Panc1 (cell line): Measurements from ENCODE around the gene THSD7A. TPM values are rescaled to one million over a fixed set of nuclear protein-coding genes. Genes with fewer than 3 reads are reported as not detected.

ENCODE experiments used
- ATAC-seq: fragments of 200-7000 bp; cut with Tn5 transposase; 2 replicates; pipeline ENCODE4 v1.9.1; 2020; ENCODE audit warnings: mild to moderate bottlenecking, moderate library complexity
- BruUV-seq: library from RNA; stranded (reverse); fragments of 400-500 nt; replicated peaks from 2 replicates; lab custom pipeline; 2021; lab: Mats Ljungman, UMichigan
- CTCF ChIA-PET: fragments of 300-600 bp; sonication (Branson Sonifier 250); formaldehyde crosslinking; loops from one replicate; lab custom pipeline; 2022; ENCODE audit warnings: antibody characterized with exemption; lab: Charles Lee
- POLR2A ChIA-PET: fragments of 300-600 bp; sonication (Branson Sonifier 250); formaldehyde crosslinking; loops from one replicate; lab custom pipeline; 2022; ENCODE audit warnings: antibody characterized with exemption; lab: Charles Lee
- DNase-seq: peaks from one replicate; pipeline ENCODE4 v3.0.0-alpha.2; 2010; ENCODE audit warnings: low read depth, low spot score
- H3K27ac ChIP-seq: 2 replicates; pipeline ENCODE4 v1.5.1; 2011; ENCODE audit warnings: mild to moderate bottlenecking, low read length, inconsistent platforms
- H3K27me3 ChIP-seq: fragments of 200-500 bp; sonication (Bioruptor generic); 2 replicates; pipeline ENCODE4 v1.6.0; 2014; ENCODE audit warnings: low read length, inconsistent platforms; ENCODE audit not compliant: control insufficient read depth, insufficient read depth
- H3K36me3 ChIP-seq: fragments of 200-500 bp; sonication (Bioruptor generic); 2 replicates; pipeline ENCODE4 v1.5.1; 2014; ENCODE audit warnings: inconsistent platforms, mild to moderate bottlenecking, low read length, moderate library complexity; ENCODE audit not compliant: control insufficient read depth, insufficient read depth
- H3K4me1 ChIP-seq: 2 replicates; pipeline ENCODE4 v1.5.1; 2011; ENCODE audit warnings: inconsistent platforms, mild to moderate bottlenecking, low read length, moderate library complexity; ENCODE audit not compliant: control insufficient read depth, insufficient read depth
- H3K4me3 ChIP-seq, 2 experiments: 2 replicates each; pipeline ENCODE4 v1.5.1; 2011 to 2012; ENCODE audit warnings: low read depth in 2 of 2, low read length in 2 of 2, mild to moderate bottlenecking in 2 of 2, inconsistent platforms in 1 of 2, moderate library complexity in 1 of 2
- H3K9me3 ChIP-seq: fragments of 200-500 bp; sonication (Bioruptor generic); 2 replicates; pipeline ENCODE4 v1.5.1; 2014; ENCODE audit warnings: low read depth, mild to moderate bottlenecking, inconsistent platforms, low read length, moderate library complexity; ENCODE audit not compliant: control insufficient read depth, insufficient read depth
- POLR2AphosphoS5 ChIP-seq: IDR thresholded peaks from 2 replicates; pipeline ENCODE4 v1.6.1; 2012; ENCODE audit warnings: mild to moderate bottlenecking, low read depth, low read length, moderate library complexity
- SIN3A ChIP-seq: IDR thresholded peaks from 2 replicates; pipeline ENCODE4 v1.6.1; 2012; ENCODE audit warnings: low read depth, mild to moderate bottlenecking, low read length, moderate library complexity, borderline replicate concordance; ENCODE audit not compliant: insufficient read depth
- TCF7L2 ChIP-seq: IDR thresholded peaks from 2 replicates; pipeline ENCODE4 v1.6.1; 2011; ENCODE audit warnings: mild to moderate bottlenecking, low read depth, low read length, inconsistent platforms
- in situ Hi-C: cut with HindIII; loops from 2 replicates; pipeline ENCODE4 v1.10.0; 2016; ENCODE audit warnings: low sequenced_read_pairs, low pct_unique_long_range_greater_than_20kb
- intact Hi-C: fragments of 100-400 bp; cut with micrococcal nuclease; formaldehyde crosslinking; loops from one replicate; pipeline ENCODE4 v1.10.0; 2022; ENCODE audit not compliant: unreplicated experiment
- total RNA-seq: library from RNA; stranded (reverse); gene quantifications from one replicate; pipeline ENCODE4 v1.2.1, GENCODE V29; 2021; ENCODE audit not compliant: unreplicated experiment
- TF ChIP-seq, protein P1 (sequence below), 2 experiments: IDR thresholded peaks; 2 replicates each; pipeline ENCODE4 v1.6.1; 2011 to 2012; ENCODE audit warnings: low read depth in 2 of 2, control low read depth in 1 of 2, low read length in 1 of 2, mild to moderate bottlenecking in 1 of 2, moderate library complexity in 1 of 2; ENCODE audit not compliant: insufficient read depth in 1 of 2
- TF ChIP-seq, protein P2 (sequence below): fragments of 450-650 bp; IDR thresholded peaks from 2 replicates; pipeline ENCODE4 v1.5.1; 2017; ENCODE audit warnings: mild to moderate bottlenecking

THSD7A gene
- total RNA-seq, 1 experiment from 2014 or later: 38.6 TPM

DNA sequence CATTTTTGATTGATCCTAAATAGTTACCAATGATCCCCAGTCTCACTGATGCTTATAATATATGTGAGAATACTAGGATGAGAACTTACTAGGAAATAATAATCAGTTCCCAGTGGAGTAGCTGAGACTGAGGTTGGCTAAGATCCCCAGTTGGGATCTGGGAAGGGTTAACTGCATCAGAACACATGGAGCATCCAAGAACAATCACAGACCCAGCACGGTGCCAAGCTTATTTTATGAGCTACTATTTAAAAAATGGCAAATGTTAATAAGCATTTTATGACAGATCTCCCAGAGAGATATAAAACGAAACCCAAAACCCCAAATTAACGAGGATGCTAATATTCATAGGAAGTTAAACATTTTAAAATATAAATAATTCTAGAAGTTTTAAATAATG is 379.5 kb downstream of the THSD7A start:
- Histone ChIP-seq H3K4me1 (no peaks in the 10 kb centered on the region), H3K9me3 (no peaks in the 10 kb centered on the region), H3K27me3 (no peaks in the 10 kb centered on the region), H3K27ac (no peak overlapping the region), H3K4me3 (no peak overlapping the region), H3K36me3 (no peaks in the 10 kb centered on the region)
- no peak for ATAC-seq
- intact Hi-C loops (no loop called here), in situ Hi-C loops (no loop called here)
- TF ChIP-seq, protein P1, sequence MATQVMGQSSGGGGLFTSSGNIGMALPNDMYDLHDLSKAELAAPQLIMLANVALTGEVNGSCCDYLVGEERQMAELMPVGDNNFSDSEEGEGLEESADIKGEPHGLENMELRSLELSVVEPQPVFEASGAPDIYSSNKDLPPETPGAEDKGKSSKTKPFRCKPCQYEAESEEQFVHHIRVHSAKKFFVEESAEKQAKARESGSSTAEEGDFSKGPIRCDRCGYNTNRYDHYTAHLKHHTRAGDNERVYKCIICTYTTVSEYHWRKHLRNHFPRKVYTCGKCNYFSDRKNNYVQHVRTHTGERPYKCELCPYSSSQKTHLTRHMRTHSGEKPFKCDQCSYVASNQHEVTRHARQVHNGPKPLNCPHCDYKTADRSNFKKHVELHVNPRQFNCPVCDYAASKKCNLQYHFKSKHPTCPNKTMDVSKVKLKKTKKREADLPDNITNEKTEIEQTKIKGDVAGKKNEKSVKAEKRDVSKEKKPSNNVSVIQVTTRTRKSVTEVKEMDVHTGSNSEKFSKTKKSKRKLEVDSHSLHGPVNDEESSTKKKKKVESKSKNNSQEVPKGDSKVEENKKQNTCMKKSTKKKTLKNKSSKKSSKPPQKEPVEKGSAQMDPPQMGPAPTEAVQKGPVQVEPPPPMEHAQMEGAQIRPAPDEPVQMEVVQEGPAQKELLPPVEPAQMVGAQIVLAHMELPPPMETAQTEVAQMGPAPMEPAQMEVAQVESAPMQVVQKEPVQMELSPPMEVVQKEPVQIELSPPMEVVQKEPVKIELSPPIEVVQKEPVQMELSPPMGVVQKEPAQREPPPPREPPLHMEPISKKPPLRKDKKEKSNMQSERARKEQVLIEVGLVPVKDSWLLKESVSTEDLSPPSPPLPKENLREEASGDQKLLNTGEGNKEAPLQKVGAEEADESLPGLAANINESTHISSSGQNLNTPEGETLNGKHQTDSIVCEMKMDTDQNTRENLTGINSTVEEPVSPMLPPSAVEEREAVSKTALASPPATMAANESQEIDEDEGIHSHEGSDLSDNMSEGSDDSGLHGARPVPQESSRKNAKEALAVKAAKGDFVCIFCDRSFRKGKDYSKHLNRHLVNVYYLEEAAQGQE (IDR thresholded peaks at IDR 0.05; ENCODE audit: insufficient read depth in 1 of 2, low read depth in 2 of 2, low read length in 1 of 2): no peak
- TF ChIP-seq POLR2AphosphoS5 (no peak), SIN3A (no peak), TCF7L2 (no peak)
- TF ChIP-seq, protein P2, sequence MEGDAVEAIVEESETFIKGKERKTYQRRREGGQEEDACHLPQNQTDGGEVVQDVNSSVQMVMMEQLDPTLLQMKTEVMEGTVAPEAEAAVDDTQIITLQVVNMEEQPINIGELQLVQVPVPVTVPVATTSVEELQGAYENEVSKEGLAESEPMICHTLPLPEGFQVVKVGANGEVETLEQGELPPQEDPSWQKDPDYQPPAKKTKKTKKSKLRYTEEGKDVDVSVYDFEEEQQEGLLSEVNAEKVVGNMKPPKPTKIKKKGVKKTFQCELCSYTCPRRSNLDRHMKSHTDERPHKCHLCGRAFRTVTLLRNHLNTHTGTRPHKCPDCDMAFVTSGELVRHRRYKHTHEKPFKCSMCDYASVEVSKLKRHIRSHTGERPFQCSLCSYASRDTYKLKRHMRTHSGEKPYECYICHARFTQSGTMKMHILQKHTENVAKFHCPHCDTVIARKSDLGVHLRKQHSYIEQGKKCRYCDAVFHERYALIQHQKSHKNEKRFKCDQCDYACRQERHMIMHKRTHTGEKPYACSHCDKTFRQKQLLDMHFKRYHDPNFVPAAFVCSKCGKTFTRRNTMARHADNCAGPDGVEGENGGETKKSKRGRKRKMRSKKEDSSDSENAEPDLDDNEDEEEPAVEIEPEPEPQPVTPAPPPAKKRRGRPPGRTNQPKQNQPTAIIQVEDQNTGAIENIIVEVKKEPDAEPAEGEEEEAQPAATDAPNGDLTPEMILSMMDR: no peak
- BruUV-seq: no TSS peak
- CTCF ChIA-PET: no interaction called here
- DNase-seq: no peak
- POLR2A ChIA-PET: no interaction called here

DNA sequence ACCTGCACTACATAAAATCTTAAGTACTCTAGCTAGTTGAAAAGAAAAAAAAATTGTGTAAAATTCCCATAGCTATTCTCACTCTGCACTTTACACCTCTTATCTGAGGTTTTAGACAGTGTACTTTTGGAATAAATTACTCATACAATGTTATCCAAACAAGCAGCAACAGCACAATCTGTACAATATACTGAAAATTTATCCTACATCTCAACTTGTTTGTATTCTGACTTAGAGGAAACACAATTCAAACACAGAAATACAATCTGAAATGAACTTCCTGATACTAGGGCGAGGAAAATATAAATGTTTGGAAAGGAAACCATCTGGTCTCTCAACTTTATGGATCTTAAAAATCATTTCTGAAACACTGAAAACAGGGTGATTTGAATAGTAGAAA is 381.7 kb downstream of the THSD7A start:
- no peaks in the 10 kb centered on the region for H3K9me3 ChIP-seq
- TF ChIP-seq POLR2AphosphoS5: no peak
- TF ChIP-seq, protein P1 (IDR thresholded peaks at IDR 0.05; ENCODE audit: insufficient read depth in 1 of 2, low read depth in 2 of 2, low read length in 1 of 2): no peak
- H3K4me3 ChIP-seq: no peak overlapping the region
- intact Hi-C loops (no loop called here), in situ Hi-C loops (no loop called here)
- BruUV-seq: no TSS peak
- no peak overlapping the region for H3K27ac ChIP-seq
- CTCF ChIA-PET: no interaction called here
- H3K4me1 ChIP-seq: no peaks in the 10 kb centered on the region
- DNase-seq: no peak
- POLR2A ChIA-PET: no interaction called here
- no peaks in the 10 kb centered on the region for H3K36me3 ChIP-seq
- H3K27me3 ChIP-seq: no peaks in the 10 kb centered on the region
- ATAC-seq: no peak
